Nephron (organoid): Measurements from ENCODE around the gene NOL4.

Source experiments
- H3K27ac Mint-ChIP-seq, 3 experiments: 2 replicates each; pipeline ENCODE4 v1.8.0; 2020; ENCODE audit warnings: mixed read lengths in 3 of 3, mild to moderate bottlenecking in 2 of 3, moderate library complexity in 1 of 3
- H3K27me3 Mint-ChIP-seq: 2 replicates; pipeline ENCODE4 v1.8.0; 2021; ENCODE audit warnings: low read depth, mild to moderate bottlenecking, moderate library complexity, mixed read lengths
- H3K36me3 Mint-ChIP-seq: 2 replicates; pipeline ENCODE4 v1.8.0; 2020; ENCODE audit warnings: low read depth, mixed read lengths
- H3K4me1 Mint-ChIP-seq: 2 replicates; pipeline ENCODE4 v1.8.0; 2020; ENCODE audit warnings: mixed read lengths
- H3K4me3 Mint-ChIP-seq, 3 experiments: 2 replicates each; pipeline ENCODE4 v1.8.0; 2020; ENCODE audit warnings: mild to moderate bottlenecking in 3 of 3, mixed read lengths in 3 of 3, moderate library complexity in 2 of 3
- H3K9me3 Mint-ChIP-seq: 2 replicates; pipeline ENCODE4 v1.8.0; 2020; ENCODE audit warnings: mixed read lengths
- TF ChIP-seq, protein P1 (sequence below), 3 experiments: fragments of 200-600 bp; sonication (generic); IDR thresholded peaks; one replicate each; pipeline ENCODE4 v1.5.0; 2021; ENCODE audit warnings: antibody characterized with exemption in 3 of 3; ENCODE audit not compliant: unreplicated experiment in 3 of 3

The NOL4 gene

DNA sequence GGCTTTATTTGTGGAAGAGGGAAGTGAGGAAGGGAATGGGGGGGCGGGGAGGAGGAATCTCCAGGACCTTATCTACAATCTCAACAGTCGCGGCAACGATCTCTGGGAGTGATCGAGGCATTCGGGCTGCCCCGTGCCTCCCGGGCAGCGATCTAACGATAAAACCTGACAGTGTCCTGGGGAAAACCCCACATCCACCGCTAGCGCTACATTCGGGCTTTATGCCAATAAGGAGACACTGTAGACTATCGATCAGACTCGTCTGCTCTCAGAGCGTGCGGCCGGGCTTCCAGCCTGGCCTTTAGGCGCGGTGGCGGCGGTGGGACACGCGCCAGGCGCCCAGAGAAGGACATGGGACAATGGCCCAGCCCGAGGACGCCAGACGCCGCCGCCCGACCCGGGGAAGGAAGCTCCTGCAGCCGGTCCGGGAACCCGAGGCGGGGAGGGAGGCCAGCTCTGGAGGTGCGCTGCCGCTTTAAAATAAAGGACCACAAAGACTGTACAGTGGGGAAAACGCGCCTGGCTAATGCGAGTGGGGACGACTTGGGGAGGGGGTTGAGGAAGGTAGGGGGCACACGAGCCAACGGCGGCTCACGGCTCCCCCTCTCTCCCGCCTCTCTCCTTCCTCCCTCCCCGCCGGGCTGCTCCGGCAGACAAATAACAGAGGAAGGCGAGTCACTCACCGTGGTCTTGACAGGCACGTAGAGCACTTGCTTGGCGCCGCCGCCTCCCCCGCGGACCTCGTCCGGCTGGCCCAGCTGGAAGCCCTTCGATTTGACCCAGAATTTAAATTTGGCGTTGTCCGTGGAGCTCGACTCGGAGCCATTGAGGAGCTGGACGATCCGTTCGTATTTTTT is 2.2 kb downstream of the NOL4 start:
- Mint-ChIP-seq H3K4me3 (peak overlapping the region; percentile 82 to 88 (median 84)), H3K36me3 (no peaks in the 10 kb centered on the region), H3K27me3 (peaks cover 98% of the 10 kb centered on the region), H3K27ac (no peak overlapping the region), H3K9me3 (no peaks in the 10 kb centered on the region), H3K4me1 (peaks cover 19% of the 10 kb centered on the region)
- TF ChIP-seq, protein P1, sequence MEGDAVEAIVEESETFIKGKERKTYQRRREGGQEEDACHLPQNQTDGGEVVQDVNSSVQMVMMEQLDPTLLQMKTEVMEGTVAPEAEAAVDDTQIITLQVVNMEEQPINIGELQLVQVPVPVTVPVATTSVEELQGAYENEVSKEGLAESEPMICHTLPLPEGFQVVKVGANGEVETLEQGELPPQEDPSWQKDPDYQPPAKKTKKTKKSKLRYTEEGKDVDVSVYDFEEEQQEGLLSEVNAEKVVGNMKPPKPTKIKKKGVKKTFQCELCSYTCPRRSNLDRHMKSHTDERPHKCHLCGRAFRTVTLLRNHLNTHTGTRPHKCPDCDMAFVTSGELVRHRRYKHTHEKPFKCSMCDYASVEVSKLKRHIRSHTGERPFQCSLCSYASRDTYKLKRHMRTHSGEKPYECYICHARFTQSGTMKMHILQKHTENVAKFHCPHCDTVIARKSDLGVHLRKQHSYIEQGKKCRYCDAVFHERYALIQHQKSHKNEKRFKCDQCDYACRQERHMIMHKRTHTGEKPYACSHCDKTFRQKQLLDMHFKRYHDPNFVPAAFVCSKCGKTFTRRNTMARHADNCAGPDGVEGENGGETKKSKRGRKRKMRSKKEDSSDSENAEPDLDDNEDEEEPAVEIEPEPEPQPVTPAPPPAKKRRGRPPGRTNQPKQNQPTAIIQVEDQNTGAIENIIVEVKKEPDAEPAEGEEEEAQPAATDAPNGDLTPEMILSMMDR (IDR thresholded peaks at IDR 0.05; ENCODE audit: unreplicated experiment in 3 of 3) = no peak

- H3K4me1 Mint-ChIP-seq = peaks cover 19% of the 10 kb centered on the region
- TF ChIP-seq, protein P1 (IDR thresholded peaks at IDR 0.05; ENCODE audit: unreplicated experiment in 3 of 3) = no peak
- H3K27ac Mint-ChIP-seq = no peak overlapping the region
- peaks cover 92% of the 10 kb centered on the region for H3K27me3 Mint-ChIP-seq
- H3K9me3 Mint-ChIP-seq = no peaks in the 10 kb centered on the region
- H3K36me3 Mint-ChIP-seq = no peaks in the 10 kb centered on the region
- peak overlapping the region; percentile 82 to 88 (median 84) for H3K4me3 Mint-ChIP-seq
These were observed 2.8 kb downstream of the NOL4 start for GRCh38 chr18:34221971-34222306.

GRCh38 chr18:34220081-34220815 is 4.5 kb downstream of the NOL4 start:
- TF ChIP-seq, protein P1 (IDR thresholded peaks at IDR 0.05; ENCODE audit: unreplicated experiment in 3 of 3) = no peak
- H3K36me3 Mint-ChIP-seq = no peaks in the 10 kb centered on the region
- no peaks in the 10 kb centered on the region for H3K9me3 Mint-ChIP-seq
- no peak overlapping the region for H3K27ac Mint-ChIP-seq
- H3K4me1 Mint-ChIP-seq = peaks cover 19% of the 10 kb centered on the region
- H3K4me3 Mint-ChIP-seq = no peak overlapping the region
- H3K27me3 Mint-ChIP-seq = peaks cover 75% of the 10 kb centered on the region

- TF ChIP-seq, protein P1 (IDR thresholded peaks at IDR 0.05; ENCODE audit: unreplicated experiment in 3 of 3) = no peak
- H3K36me3 Mint-ChIP-seq = no peaks in the 10 kb centered on the region
These were observed 5.1 kb downstream of the NOL4 start for GRCh38 chr18:34219651-34220050.

GRCh38 chr18:34212511-34212910 is 12.2 kb downstream of the NOL4 start:
- Mint-ChIP-seq H3K4me3 (no peak overlapping the region), H3K27me3 (peaks cover 3% of the 10 kb centered on the region), H3K27ac (no peak overlapping the region), H3K36me3 (no peaks in the 10 kb centered on the region), H3K9me3 (no peaks in the 10 kb centered on the region), H3K4me1 (no peaks in the 10 kb centered on the region)
- TF ChIP-seq, protein P1 (IDR thresholded peaks at IDR 0.05; ENCODE audit: unreplicated experiment in 3 of 3) = no peak

More at GRCh38 chr18:34219651-34220050, 5.1 kb downstream of the NOL4 start:
- H3K4me1 Mint-ChIP-seq = peaks cover 19% of the 10 kb centered on the region
- H3K4me3 Mint-ChIP-seq = no peak overlapping the region
- no peak overlapping the region for H3K27ac Mint-ChIP-seq
- H3K27me3 Mint-ChIP-seq = peaks cover 69% of the 10 kb centered on the region
- no peaks in the 10 kb centered on the region for H3K9me3 Mint-ChIP-seq
